Measurements from ENCODE around the gene ENTREP3.
"Not testable (repeated sequence)": the region's sequence is repeated elsewhere in the genome, so short reads cannot be mapped to it uniquely, and the experiment has no call there.

The ENTREP3 gene

DNA sequence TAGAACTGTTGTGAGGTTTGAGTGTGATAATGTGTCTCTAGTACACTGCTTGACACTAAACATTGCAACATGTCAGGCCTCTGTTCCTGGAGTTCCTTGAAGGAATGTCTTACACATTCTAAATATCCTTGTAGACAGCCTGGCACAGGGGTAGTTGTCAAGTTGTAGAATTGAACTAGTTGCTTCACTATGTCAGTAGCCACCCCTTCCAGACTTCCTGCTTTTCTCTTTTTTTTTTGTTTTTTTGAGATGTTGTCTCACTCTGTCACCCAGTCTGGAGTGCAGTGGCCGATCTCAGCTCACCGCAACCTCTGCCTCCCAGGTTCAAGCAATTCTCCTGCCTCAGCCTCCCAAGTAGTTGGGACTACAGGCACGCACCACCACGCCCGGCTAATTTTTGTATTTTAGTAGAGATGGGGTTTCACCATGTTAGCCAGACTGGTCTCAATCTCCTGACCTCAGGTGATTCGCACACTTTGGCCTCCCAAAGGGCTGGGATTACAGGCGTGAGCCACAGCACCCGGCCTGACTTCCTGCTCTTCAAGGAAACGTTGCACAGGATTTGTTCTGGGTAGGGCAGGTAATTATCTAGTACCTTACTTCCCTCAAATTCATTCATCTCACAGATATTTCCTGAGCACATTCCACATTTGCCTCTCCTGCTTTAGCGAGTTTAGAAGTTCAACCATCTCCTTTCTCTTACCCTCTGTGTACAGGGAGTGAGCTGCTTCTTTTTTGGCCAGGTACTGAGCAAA lies 34.9 kb downstream of the ENTREP3 start:
- DNase-seq, result not testable (repeated sequence)

GRCh38 chr1:155219592-155220031 lies 35.7 kb downstream of the ENTREP3 start:
- DNase-seq, result no peak

DNA sequence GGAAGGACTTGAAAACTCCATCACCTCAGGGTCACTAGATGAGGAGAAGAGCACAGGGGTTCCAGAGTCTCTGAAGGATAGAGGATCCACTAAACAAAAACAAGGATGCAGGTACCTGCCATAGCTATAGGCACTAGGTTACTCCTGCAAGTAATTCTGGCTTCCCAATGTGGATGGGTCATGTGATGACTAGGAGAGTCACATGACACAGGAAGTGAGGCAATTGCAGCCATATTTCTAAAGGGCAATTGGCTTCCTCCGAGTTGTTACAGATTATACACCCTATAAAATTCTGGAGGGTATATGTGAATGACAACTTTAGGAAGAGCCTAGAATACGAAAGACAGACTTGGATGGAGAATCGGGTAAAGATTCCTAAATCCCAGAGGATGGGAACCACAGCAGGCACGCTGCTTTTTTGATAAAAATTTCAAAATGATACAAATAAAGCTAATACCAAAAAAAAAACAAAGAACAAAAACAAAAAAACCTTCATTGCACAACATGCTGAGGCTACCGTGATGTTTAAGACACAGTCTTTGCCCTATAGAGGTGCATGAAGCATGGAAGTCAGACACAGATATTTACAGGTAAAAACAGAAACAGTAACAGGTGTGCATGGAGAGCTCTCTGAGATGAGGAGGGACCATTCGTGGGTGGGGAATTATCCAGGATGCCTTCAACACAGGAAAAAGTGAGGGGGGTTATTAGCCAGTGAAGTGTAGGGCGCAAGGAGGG lies 36.3 kb downstream of the ENTREP3 start:
- no peak for DNase-seq

DNA sequence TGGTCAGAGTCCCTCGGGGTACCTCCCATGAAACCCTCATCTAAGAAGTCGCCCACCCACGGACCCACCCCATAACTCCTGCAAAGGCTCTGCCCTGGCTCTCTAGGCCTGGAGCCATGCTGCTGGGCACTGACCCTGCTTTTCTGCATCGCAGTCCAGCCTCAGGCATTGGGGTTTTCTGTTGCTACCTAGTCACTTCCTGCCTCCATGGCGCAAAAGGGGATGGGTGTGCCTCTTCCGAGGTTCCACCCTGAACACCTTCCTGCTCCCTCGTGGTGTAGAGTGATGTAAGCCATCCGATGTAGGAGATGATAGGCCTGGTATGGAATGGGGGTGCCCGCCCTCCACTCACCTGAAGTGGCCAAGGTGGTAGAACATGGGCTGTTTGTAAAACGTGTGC lies 40.6 kb downstream of the ENTREP3 start:
- DNase-seq, result not testable (repeated sequence)

DNA sequence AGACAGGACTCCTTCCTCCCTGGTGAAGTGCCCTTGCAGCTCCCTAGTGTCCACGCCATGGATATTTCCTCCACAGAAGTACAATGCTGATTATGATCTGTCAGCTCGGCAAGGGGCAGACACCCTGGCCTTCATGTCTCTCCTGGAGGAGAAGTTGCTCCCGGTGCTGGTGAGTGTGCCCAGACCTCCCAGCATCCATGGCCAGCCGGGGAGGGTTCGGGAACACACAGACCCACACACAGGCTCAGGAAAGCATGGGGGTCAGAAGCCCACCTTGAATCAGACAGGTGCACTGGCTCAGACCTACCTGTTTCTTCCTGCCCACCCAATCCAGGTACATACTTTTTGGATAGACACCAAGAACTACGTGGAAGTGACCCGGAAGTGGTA lies 43.2 kb downstream of the ENTREP3 start:
- not testable (repeated sequence) for DNase-seq

- DNase-seq, result not testable (repeated sequence)
Observed at GRCh38 chr1:155211381-155212050, 43.8 kb downstream of the ENTREP3 start.

DNA sequence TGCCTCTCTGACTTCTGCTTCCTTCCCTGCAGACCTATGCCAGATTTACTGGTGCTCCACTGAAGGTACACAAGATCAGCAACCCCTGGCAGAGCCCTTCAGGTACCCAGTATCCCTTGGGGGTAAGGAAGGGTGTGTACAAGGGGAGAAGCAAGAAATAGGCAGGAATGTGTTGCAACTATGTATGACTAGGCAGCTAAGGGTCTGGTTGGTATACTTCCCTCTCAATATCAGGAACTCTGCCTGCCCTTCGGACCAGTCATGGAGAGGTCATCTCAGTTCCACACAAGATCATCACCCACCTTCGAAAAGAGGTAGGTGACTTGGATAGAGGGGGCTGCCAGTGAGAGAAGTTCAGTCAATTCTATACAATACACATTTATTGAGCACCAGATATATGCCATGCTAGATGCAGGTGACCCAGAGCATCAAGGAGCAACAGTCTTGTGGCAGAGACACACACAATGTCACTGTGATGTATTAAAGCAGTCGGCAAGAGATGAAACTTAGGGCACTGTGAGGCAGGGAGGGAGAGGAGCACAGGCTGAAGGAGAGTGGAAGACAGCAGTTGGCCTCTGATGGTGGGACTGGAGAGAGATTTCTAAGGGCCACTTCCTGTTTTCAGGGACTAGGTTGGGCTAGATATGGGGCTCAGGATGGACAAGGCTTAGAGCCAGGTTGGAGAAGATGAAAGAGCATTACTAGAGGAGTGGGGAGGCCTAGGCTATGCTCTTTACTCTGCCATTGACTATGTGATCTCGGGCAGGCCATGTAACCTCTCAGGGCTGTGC lies 44.8 kb downstream of the ENTREP3 start:
- no peak for DNase-seq

DNA sequence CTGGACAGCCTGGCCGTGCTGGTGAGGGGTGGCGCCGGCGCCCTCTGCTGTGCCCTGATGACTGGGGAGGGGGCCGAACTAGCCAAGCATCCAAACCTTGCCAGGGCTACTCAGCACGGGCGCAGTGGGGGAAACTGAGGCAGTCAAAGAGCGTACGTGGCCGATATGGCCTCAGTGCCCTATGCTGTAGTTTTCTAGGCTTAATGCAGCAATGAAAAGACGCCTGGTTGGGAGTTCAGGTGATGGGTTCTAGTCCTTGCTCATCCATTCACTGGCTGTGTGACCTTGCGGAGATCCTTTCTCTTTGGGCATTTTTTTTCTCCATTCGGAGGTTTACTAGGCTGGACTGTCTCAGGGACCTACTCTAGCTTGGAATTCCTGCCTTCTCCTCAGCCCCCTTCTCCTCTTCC lies 46.0 kb downstream of the ENTREP3 start:
- no peak for DNase-seq

DNA sequence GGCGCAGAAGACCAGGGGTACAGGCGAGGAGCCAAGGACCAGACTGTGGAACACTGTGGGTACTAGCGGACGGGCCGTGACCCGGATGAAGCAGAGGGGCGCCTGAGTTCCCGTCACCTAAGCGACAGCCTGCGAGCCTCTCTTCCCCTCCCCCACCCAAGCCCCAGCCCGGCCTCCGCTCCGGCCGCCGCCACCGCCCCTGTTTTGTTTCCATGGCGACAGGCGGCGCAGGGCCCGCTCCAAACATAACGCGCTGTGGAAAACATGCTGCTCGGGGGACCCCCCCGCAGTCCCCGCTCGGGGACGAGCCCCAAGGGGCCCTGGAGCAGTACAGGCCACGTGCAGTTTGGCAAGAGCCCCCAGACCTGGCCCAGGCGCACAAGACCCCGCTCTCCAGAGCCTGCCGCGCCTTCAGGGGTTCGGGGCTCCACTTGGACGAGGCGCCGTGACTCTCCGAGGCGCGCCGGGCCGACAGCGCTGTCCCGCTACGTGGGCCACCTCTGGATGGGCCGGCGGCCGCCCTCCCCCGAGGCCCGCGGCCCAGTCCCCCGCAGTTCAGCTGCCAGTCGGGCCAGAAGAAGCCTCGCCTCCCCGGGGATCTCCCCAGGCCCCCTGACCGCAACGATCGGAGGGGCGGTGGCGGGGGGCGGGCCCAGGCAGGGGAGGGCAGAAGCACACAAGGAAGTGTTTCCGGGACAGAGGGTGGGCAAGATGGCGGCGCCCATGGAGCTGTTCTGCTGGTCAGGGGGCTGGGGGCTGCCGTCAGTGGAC lies 46.6 kb downstream of the ENTREP3 start, which contains the start of gene MTX1:
TSS of gene MTX1 (plus strand) at position 155 of the 771 bp plus-strand sequence. CDS start at position 265, 110 bp downstream.
- peak; percentile 60 to 76 (median 74) for DNase-seq

DNA sequence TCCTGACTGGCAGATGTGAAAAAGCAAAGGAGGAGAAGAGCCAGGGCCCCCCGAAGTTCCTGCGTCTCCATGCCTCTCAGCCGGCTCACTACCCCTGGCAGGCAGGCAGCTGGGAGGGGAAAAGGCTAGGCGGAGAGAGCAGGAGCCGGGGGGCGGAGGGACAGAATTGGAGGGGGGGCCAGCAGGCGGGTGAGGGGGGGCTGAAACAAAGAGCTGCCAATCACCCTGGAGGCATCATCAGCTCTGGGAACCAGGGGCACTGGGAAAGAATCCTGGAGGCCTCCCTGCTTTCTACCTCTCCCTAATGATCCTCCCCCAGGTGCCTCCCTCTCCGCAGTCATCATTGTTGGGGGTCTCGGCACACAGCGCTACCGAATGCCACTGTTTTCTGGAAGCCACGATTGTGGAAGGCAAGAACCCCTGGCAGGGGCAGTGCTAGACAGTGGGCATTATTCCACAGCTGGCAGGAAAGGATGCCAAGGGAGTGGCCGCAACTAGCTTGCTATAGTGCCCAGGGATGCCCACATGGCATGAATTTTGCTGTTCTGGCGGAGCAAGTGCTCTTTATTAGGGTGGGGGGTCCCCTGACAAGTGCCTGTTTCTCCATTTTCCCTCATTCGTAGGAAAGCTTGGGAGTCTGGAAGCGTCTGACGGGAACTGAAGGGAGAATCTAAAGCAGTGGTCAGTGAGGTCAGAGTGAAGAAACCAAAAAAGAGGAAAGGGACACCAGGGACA lies 47.3 kb downstream of the ENTREP3 start, which contains the start of gene THBS3:
TSS of gene THBS3 (minus strand) at position 92 of the 735 bp plus-strand sequence. CDS start at position 71, 21 bp downstream.
- no peak for DNase-seq

- DNase-seq, result peak; percentile 79 to 89 (median 84)
Observed at GRCh38 chr1:155206891-155207805, 48.1 kb downstream of the ENTREP3 start.

DNA sequence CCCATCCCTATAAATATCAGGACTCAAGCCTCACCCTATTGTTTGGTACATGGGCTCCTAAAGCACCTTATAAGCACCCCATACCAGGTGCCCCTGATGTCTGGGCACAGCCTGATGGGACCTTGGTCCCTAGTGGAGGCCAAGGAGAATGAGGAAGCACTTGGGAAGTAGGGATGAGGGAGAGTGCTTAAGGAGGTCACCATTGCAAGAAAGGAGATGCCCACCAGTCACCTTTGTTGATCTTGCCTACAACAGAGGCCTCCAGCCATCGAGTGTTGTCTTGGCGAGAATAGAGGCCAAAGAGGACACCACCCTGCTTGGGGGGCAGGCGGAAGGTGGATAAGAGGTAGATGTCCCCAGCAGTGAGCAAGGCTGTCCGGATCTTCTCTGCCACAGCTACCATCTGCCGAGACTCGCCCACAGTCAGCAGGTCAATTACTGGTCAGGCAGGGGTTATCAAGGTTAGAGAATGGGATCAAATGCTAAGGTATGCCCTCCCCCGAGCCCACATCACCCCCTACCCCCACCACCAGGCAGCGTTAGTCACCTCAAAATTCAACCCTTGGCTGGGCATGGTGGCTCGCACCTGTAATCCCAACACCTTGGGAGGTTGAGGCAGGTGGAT lies 49.2 kb downstream of the ENTREP3 start:
- DNase-seq, result no peak

DNA sequence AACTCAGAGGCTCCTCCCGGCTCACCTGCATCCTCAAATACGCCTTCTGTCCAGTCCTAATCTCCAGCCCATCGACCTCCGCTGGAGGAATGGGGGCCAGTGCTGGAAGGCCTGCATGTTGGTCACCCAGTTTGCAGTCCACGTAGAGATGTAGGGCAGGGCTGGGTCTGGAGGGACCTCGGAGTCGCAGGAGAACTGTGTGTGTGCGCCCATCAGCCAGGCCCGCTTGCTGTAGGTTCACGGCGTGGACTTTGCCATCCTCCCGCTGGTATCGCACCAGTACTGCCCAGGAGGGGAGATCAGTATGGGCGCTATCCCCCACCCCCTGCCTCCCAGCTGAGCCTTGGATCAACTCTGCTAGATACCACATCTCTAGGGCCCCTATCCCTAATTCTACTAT lies 50.2 kb downstream of the ENTREP3 start:
- DNase-seq, result no peak

DNA sequence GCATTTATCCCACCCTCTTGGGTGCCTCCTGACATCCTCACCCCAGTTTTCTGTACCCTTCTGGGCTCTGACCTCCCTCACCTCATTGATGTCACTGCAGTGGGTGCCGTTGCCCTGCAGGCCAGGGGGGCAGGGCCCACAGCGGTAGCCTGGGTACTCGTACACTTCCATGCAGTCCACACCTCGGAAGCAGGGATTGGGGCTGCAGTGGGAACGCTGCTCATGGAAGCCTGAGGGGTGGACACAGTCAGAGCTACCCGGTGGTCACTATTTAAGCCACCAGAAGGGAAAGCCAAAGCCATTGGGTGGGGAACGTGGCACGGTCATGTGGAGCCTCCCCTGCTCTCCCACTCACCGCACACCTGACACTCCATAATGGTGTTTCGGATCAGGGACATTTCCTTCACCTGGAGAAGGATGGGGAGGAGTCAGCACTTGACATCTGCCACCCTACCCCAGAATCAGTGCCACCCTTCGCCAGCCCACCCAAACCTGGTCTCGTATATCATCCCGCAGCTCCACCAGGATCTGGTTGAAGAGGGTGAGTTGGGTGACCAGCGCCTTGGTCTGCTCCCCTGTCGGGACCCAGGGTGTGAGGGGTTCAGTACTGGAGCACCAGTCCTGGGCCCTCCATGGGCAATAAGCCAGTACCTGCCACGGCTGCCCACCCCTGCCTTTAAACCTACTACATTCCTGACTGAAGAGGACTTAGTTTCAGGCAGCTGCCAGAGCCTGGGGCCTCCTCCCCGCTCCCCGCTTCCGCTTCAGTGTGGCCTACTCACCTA lies 52.4 kb downstream of the ENTREP3 start:
- no peak for DNase-seq

- no peak for DNase-seq
Observed at GRCh38 chr1:155202198-155202597, 53.1 kb downstream of the ENTREP3 start.

DNA sequence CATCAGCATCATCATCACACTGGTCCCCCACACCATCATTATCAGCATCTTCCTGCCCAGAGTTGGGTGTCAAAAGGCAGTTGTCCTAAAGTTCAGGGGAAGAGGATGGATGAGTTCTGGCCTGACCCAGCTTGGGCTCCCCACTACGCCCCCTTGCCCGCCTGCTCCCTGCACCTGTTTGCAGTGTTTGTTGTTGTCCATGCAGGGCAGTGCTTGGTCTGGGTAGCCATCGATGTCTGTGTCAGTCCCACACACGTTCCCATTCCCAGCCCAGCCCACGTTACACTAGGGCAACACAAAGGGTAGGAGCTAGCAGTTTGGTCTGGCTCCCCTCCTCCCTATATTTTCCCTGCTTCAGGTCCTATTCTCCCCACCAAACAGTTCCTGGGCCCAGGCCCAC lies 54.4 kb downstream of the ENTREP3 start:
- no peak for DNase-seq

DNA sequence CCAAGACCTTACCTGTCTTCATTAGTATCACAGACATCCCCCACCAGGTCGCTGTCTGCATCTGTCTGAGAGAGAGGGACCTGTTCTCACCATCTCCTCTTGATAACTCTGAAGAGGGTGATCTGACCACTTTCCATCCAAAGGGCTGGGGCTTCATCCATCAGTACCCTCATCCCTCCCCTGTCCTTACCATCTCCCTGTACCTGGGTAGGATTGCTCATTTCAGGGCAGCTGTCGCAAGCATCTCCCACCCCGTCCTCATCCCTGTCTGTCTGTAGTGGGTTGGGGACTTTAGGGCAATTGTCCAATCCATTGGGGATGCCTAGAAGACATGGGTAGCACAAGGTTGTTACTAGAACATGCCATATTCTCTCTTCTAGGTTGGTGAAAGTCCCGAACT lies 55.5 kb downstream of the ENTREP3 start:
- DNase-seq, result no peak

DNA sequence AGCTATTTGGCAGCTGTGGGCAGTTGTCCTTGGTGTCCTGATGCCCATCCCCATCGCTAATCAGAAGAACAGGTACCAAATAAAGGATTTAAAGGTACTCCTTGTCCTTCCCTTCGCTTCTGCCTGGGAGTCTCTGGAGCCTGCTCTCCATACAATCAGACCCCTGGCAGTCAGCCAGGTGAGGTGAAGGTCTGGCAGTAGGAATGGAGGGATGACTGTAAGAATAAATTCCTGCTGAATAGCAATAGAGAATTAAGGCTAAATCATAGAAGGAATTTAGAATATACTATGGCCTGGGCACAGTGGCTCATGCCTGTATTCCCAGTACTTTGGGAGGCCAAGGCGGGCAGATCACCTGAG lies 56.8 kb downstream of the ENTREP3 start:
- DNase-seq, result no peak
